Lung (tissue), 12 donors: Measurements from ENCODE around the gene ZG16B. TPM values are rescaled to one million over a fixed set of nuclear protein-coding genes. Genes with fewer than 3 reads are reported as not detected.

Experiments used
- ATAC-seq: fragments of 200-7000 bp; cut with Tn5 transposase; one replicate; pipeline ENCODE4 v1.9.1; 2020; ENCODE audit warnings: moderate number of reproducible peaks; ENCODE audit not compliant: insufficient read depth, low FRiP score
- DNase-seq, 3 donors: peaks; one replicate each; pipeline ENCODE4 v3.0.0-alpha.2; 2013 to 2017
- H3K27ac ChIP-seq, 2 donors: one replicate each; pipeline ENCODE4 v1.5.1; 2013; ENCODE audit warnings: mild to moderate bottlenecking in 2 of 2, moderate library complexity in 2 of 2, control low read depth in 1 of 2, inconsistent platforms in 1 of 2, low read depth in 1 of 2, low read length in 1 of 2
- H3K27me3 ChIP-seq, 3 donors: one replicate each; pipeline ENCODE4 v1.5.1; 2013; ENCODE audit warnings: low read length in 2 of 3; ENCODE audit not compliant: control insufficient read depth in 3 of 3, insufficient read depth in 3 of 3
- H3K36me3 ChIP-seq, 4 donors: one replicate each; pipeline ENCODE4 v1.5.1; 2013; ENCODE audit warnings: low read length in 4 of 4, mild to moderate bottlenecking in 1 of 4, moderate library complexity in 1 of 4; ENCODE audit not compliant: control insufficient read depth in 4 of 4, insufficient read depth in 4 of 4
- H3K4me1 ChIP-seq, 5 donors: one replicate each; pipeline ENCODE4 v1.5.1; 2013; ENCODE audit warnings: low read length in 5 of 5, mild to moderate bottlenecking in 2 of 5, moderate library complexity in 1 of 5; ENCODE audit not compliant: control insufficient read depth in 5 of 5, insufficient read depth in 5 of 5
- H3K4me3 ChIP-seq: one replicate; pipeline ENCODE4 v1.5.1; 2013; ENCODE audit warnings: mild to moderate bottlenecking, control low read depth, moderate library complexity
- H3K9ac ChIP-seq, 2 donors: one replicate each; pipeline ENCODE4 v1.5.1; 2013; ENCODE audit warnings: low read length in 2 of 2, control low read depth in 1 of 2; ENCODE audit not compliant: insufficient read depth in 1 of 2
- H3K9me3 ChIP-seq, 4 donors: one replicate each; pipeline ENCODE4 v1.5.1; 2013; ENCODE audit warnings: low read length in 3 of 4, mild to moderate bottlenecking in 1 of 4, moderate library complexity in 1 of 4; ENCODE audit not compliant: control insufficient read depth in 4 of 4, insufficient read depth in 3 of 4
- CTCF ChIP-seq: IDR thresholded peaks from 2 replicates; pipeline ENCODE4 v1.5.1; 2012; ENCODE audit warnings: mild to moderate bottlenecking; ENCODE audit errors: control extremely low read depth, extremely low read depth
- WGBS, 2 donors: extraction: QIAGEN DNeasy Blood & Tissue Kit; methylation state at CpG; one replicate each; pipeline ENCODE4 v1.1.7; 2013; 5-methylcytosine and 5-hydroxymethylcytosine counted together
- polyA plus RNA-seq, 2 donors: library from polyadenylated mRNA; stranded (reverse); fragments of 200-250 nt; gene quantifications; one replicate each; pipeline ENCODE4 v1.2.1, GENCODE V29; 2013
- total RNA-seq, 2 donors: library from RNA; depleted of rRNA in 1 of 2; stranded (reverse); fragments of >200 nt in 1 of 2; gene quantifications; one replicate each; pipeline ENCODE4 v1.2.1, GENCODE V29; 2014 to 2021
- donor health status: control.
- donor health status: control.
- donor health status: Bipolar disorder and iron deficiency.
- donor health status: healthy.
- donor health status: DM: yes; HTN: yes; CAD: no.

Gene ZG16B
- total and polyA plus RNA-seq, 4 donors: 2.1 to 6.1 (median 4.3) TPM

- H3K27ac ChIP-seq: no peak overlapping the region
Observed at GRCh38 chr16:2828876-2829430, 1.1 kb upstream of the ZG16B start.

GRCh38 chr16:2830355-2830695 is 222 bp downstream of the ZG16B start:
- no peak for ATAC-seq
- no peaks in the 10 kb centered on the region for H3K9me3 ChIP-seq
- H3K27me3 ChIP-seq: no peaks in the 10 kb centered on the region
- 65 to 83% methylated on average over 3 to 5 of the region's 5 CpGs for WGBS, 2 donors
- no peak overlapping the region for H3K9ac ChIP-seq
- TF ChIP-seq CTCF: no peak
- H3K36me3 ChIP-seq: no peaks in the 10 kb centered on the region
- no peak overlapping the region for H3K4me3 ChIP-seq
- H3K27ac ChIP-seq: no peak overlapping the region
- no peak for DNase-seq
- peaks cover 0 to 13% (median 0%) of the 10 kb centered on the region in 5 donors for H3K4me1 ChIP-seq

More at GRCh38 chr16:2828876-2829430, 1.1 kb upstream of the ZG16B start:
- no peaks in the 10 kb centered on the region for H3K36me3 ChIP-seq
- no peaks in the 10 kb centered on the region for H3K27me3 ChIP-seq
- TF ChIP-seq CTCF: no peak
- DNase-seq (no peak), ATAC-seq (no peak)
- peaks cover 0 to 13% (median 0%) of the 10 kb centered on the region in 5 donors for H3K4me1 ChIP-seq
- no peaks in the 10 kb centered on the region for H3K9me3 ChIP-seq
- H3K9ac ChIP-seq: no peak overlapping the region
- no peak overlapping the region for H3K4me3 ChIP-seq
- WGBS, 2 donors: 90% methylated on average over 17 of the region's 17 CpGs

GRCh38 chr16:2831203-2831602 is 1.1 kb downstream of the ZG16B start:
- H3K36me3 ChIP-seq: no peaks in the 10 kb centered on the region
- no peak for ATAC-seq

More at GRCh38 chr16:2831203-2831602, 1.1 kb downstream of the ZG16B start:
- no peak overlapping the region for H3K4me3 ChIP-seq
- peaks cover 0 to 13% (median 0%) of the 10 kb centered on the region in 5 donors for H3K4me1 ChIP-seq
- H3K27ac ChIP-seq: no peak overlapping the region
- no peaks in the 10 kb centered on the region for H3K9me3 ChIP-seq
- no peaks in the 10 kb centered on the region for H3K27me3 ChIP-seq
- WGBS, 2 donors: 85 to 88% methylated on average over 15 of the region's 15 CpGs
- TF ChIP-seq CTCF: no peak
- DNase-seq: no peak
- H3K9ac ChIP-seq: no peak overlapping the region
